Ecto neural progenitor cell (in vitro differentiated cells): ENCODE measurements around the gene SMURF2.

Experiments
- DNase-seq: peaks from one replicate; pipeline ENCODE4 v3.0.0-alpha.2; 2018; ENCODE audit warnings: low spot score

The SMURF2 gene

DNA sequence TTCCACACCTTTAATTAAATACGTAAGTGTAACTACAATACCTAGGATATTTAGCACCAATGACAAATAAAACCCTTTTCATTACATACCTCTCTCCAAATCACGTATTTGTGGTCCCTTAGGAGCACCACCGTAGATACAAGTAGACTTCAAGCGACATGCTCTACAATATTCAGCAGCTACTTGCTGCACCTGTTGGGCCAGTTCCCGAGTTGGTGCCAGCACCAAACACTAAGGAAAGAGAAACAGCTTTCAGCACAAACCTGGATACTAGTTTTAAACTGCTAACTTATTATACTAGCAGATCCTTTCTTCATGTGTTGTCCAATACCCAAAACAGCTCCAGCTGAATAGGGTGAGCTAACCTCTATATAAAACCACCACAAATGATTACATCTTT is 158.8 kb downstream of the SMURF2 start:
- no peak for DNase-seq

DNA sequence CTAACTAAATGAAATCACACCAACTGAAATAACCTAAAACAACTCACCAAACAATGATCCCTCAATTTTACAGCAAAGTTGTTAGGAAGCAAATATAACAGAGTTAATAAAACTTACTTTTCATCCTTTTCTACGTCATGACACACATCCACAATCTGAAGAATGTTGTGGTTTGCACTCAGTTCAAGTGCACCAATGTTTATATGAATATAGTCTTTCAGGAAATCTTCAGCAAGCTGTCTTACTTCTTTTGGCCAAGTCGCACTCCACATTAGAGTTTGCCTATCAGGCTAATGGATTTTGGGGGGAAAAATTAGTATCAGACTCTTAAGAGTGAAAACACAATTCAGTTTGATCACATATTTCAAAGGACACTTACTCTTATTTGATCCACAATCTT is 159.3 kb downstream of the SMURF2 start:
- DNase-seq, result no peak

DNA sequence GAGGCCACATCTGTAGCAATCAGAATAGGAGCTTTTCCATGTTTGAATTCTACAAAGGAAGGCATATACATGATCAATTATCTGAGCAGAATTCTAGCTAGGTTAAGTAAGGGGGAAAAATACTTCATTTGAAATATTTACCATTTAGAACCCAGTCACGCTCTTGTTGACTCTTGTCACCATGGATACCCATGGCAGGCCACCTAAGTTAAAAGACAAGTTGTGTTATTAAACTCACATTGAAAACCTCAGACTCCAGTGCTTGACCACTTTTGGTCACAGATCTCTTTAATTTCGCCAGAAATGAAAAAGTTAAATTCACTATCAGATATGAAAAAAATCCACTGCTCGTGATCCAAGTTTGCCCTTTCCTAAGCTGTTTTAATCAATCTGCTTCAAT is 160.1 kb downstream of the SMURF2 start:
- DNase-seq, result no peak

DNA sequence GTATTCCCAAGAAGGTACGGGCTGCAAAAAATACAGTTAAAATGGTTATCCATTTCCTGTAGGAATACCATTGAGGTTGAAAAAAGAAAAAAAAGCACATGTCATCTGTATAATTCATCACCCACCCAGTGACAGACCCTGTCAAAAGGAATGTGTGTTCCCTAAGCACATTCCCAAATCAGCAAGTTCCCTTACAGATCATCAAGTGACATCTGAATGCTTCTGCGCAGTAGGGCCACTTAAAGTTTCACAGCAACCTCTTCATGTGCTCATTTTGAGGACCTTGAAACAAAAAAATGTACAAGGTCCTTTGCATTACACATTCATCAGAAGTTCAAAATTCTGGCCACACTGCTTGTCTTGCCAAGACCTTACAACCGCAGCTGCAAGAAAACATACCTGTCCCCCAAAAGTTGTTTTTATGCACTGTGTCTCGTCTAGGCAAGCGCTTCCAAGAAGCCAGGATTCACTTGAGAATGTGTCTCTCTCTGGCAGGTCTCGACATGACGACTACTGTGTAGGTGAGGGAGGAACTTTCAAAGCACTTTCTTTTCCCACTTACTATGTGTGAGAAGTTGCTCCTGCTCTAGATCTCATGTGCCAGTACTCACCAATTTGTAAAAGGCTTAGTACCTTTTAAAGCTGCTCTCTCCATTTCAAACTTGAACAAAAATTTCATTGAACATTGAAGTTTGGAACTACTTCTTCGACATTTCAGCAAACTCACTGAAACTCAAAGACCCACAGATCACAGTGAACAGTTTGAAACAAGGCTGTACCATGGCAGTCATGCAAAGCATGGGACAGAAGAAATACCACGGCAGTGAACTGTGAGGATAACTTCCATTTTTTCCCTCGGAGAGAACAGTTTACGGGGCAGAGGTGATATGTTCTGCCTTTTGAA is 161.0 kb downstream of the SMURF2 start:
- no peak for DNase-seq

DNA sequence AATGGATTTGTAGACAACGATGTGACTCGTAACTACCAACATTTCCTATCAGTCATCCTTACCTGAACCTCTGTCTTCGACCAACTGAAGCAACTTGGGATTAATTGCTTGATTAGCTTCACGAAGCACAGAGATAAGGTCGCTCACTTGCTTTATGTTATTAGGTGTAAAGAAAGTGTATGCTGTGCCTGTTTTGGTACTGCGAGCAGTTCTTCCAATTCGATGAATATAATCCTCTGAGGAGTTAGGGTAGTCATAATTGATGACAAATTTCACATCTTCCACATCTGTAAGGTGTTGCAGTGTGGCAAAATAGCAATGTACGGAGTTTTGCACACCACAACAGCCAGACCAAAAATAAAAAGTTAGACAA is 161.6 kb downstream of the SMURF2 start:
- DNase-seq, result no peak

DNA sequence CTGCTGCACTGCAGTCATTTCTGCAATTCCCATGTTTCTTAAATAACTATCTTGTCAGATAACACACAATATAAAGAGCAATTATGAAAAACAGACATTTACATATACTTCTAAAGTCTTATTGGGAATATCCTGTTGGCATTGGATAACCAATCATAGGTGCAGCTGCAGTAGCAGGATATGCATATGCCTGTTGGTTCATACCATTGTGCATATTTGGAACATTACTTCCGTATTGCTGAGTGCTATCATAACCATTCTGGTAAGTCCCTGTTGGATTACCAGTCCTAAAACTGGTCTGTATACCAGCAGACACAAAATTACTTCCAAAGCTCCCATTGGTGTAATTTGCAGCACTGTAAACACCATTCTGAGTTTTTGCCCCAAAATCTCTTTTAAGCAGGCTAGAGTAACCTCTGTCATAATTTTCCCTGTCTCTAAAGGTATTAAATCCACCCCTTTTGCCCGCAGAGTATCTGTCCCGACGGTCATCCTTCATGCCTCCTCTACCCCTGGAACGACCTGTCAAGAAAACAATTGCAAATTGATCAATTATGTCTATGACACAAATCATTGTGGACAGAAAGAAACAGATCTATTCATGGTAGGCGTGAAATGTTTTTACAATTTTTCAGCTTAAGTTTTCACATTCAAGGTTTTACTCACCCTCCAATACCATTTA is 162.2 kb downstream of the SMURF2 start:
- DNase-seq, result no peak

DNA sequence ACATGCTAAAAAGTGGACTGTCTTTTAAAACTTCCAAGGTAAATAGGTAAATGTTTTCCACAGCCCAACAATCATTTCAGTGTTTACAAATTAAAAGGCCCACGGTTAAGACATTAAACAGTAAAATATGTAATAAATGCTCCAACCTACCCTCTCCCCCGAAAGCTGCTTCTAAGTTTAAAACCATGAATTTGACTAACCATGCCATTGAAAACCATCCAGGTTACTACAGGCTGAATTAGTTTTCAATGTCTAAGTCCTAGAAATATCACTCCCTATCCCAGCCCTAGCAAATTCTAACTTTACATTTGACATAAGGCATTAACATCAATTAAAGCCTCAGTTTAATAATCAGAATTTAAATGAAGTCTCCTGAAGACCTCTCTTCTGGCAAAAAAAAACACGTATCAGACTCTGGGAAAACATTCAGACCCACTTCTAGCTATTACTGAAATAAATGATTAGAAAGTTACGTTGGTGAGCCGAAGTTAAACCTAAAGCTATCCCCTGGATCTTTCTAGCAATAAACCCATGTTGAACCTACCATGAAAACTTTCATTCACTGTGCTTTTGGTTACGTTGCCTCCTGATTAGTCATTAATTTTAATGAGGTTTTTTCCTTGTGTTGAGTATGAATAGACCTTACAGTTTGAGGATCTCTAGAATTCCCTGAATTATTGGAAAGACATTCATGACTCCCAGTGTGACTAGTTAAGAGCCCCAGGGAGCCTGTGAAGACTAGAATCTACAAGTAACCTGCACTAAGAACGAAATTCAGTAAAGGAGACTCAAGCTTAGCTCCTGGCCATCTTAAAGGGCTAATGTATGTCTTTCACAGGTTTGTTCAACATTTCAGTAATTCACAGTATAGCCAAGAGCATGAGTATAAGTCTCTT is 163.6 kb downstream of the SMURF2 start:
- no peak for DNase-seq

DNA sequence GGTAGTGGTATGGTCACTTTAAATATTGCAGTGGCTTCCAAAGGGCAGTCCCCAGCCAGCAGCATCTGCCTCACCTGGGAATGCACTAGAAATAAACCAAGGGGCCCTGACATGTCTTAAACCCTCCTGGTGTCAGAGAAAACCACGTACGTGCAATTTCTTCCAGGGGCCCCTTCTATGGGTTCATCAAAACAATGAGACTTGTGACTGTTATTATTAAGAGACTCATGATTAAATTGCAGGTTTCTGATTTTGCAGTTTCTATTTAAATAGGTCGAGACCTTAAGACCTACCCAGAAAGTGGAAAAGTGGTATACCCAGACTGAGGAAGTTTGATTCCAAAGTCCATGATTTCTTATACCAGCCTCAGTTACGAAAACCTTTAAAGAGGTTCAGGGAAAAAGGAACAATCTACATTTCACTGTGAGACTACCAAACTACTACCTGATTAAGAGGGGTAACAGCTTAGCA is 164.5 kb downstream of the SMURF2 start:
- no peak for DNase-seq

DNA sequence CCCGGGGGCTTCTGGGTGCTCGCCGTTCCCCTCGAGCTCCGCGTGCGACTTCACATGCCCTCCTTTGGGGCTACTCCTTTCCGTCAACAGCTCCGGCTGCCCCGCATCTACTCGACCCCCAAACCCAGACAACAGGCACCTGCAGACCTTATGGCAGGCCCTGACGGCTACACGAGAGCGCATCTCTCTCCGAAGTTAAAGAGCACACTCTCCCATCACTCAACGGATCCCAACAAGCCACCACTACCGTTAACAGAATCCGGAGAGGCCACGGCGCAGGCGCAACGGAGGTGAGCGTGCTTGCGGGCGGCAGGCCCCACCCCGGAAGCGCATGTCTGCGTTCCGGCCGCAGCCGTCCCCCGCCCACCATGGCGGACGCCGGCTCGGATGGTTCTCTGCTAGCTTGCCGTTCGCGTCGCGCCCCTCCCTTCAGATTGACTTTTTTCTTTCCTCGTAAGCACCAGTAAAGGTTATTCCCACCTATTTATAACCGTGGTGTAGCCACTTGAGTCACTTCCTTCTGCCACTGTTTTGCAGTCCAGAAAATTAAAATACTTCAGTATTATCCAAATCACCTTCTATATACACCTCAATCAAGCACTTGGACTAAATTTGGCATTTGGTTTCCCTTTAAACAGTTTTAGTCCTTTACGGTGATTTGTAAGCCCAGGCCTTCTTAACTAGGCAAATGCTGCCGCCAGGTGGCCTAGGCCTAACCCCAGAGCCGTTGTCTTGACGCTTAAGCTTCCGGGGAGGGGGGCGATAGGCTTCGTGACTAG is 165.1 kb downstream of the SMURF2 start, which contains the start of gene POLG2:
TSS of gene POLG2 (minus strand) at position 269 of the 779 bp plus-strand sequence. CDS start at position 183, 86 bp downstream.
- peak; percentile 97 for DNase-seq

DNA sequence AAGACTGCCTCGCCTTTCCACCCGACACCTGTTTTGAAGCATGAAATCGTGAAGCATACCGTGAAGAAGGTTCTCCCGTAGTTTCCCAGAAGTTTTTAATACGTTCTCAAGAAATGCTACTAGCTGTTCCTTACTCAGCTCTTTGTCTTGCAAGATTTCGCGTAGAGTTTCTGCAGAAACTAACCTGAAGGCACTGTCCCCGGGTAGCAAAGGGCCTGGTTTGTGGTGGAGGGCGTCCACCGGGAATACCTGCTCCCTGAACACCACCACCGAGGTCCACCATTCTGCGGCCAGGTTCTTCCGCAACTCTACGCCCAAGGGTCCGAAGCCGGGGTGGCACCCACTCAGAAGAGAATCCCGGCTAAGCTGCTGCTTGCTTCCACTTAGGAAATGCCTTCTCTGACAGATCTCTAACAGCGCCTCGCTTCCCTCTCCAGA is 165.7 kb downstream of the SMURF2 start:
- DNase-seq, result no peak
